ENCODE data around the gene CAMTA1.

DNA sequence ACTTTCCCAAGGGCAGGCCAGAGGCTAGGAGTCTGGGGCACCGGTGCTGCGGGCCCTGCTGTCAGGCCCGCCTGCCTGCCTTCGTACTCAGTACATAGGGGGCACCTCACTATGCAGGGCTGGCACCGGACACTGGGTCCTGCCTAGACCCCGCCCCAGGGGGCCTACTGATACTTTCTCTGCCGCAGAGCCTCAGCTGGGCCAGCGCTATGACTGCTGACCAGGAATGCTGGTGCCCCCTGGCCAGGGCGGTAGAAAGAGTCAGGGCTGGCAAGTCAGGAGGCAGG is 857.1 kb downstream of the CAMTA1 start:
- TF ChIP-seq, protein P1, sequence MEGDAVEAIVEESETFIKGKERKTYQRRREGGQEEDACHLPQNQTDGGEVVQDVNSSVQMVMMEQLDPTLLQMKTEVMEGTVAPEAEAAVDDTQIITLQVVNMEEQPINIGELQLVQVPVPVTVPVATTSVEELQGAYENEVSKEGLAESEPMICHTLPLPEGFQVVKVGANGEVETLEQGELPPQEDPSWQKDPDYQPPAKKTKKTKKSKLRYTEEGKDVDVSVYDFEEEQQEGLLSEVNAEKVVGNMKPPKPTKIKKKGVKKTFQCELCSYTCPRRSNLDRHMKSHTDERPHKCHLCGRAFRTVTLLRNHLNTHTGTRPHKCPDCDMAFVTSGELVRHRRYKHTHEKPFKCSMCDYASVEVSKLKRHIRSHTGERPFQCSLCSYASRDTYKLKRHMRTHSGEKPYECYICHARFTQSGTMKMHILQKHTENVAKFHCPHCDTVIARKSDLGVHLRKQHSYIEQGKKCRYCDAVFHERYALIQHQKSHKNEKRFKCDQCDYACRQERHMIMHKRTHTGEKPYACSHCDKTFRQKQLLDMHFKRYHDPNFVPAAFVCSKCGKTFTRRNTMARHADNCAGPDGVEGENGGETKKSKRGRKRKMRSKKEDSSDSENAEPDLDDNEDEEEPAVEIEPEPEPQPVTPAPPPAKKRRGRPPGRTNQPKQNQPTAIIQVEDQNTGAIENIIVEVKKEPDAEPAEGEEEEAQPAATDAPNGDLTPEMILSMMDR (conservative IDR thresholded peaks at IDR 0.05; ENCODE audit: low read length), result no peak
- no peak for TF ChIP-seq EZH2phosphoT487 (IDR thresholded peaks at IDR 0.05; ENCODE audit: borderline replicate concordance, low read depth, low read length)
